Measurements from ENCODE around the gene TMEM239. TPM values are rescaled to one million over a fixed set of nuclear protein-coding genes. Genes with fewer than 3 reads are reported as not detected.

Gene TMEM239
- polyA plus RNA-seq, 1 donor (not counting 4 experiments of a cell fraction or from before 2014, with no cell fraction given), result not detected

- H2AFZ ChIP-seq (ENCODE audit: control insufficient read depth, low read length), result no peak overlapping the region
- H3K4me1 ChIP-seq (ENCODE audit: control insufficient read depth, extremely low read depth, insufficient read depth, low read length), result peaks cover 7% of the 10 kb centered on the region
- no peak overlapping the region for H3K27ac ChIP-seq (ENCODE audit: control insufficient read depth, insufficient read depth, low read length)
- no peaks in the 10 kb centered on the region for H3K9me3 ChIP-seq (ENCODE audit: control insufficient read depth, low read depth, low read length)
- no peak for FAIRE-seq
- no peaks in the 10 kb centered on the region for H3K9me1 ChIP-seq (ENCODE audit: control insufficient read depth, extremely low read depth, insufficient read depth, low read length)
- no peaks in the 10 kb centered on the region for H4K20me1 ChIP-seq (ENCODE audit: control insufficient read depth, extremely low read depth, insufficient read depth, low read length)
- H3K9ac ChIP-seq (ENCODE audit: control insufficient read depth, extremely low read depth, insufficient read depth, low read length), result no peak overlapping the region
- TF ChIP-seq EZH2 (IDR thresholded peaks at IDR 0.05; ENCODE audit: low read length), result no peak
- no peak for TF ChIP-seq CTCF (optimal IDR thresholded peaks at IDR 0.05 in 1 of 3, IDR thresholded peaks at IDR 0.05 in 1 of 3, conservative IDR thresholded peaks at IDR 0.05 in 1 of 3; ENCODE audit: extremely low read depth in 1 of 3, insufficient read depth in 2 of 3, low read length in 3 of 3)
- H3K36me3 ChIP-seq (ENCODE audit: control insufficient read depth in 2 of 2, extremely low read depth in 1 of 2, insufficient read depth in 2 of 2, low read length in 2 of 2), result peaks cover 9 to 16% of the 10 kb centered on the region in 2 experiments
- no peak for DNase-seq (ENCODE audit: low read depth, low spot score)
- H3K27me3 ChIP-seq (ENCODE audit: control insufficient read depth, extremely low read depth, insufficient read depth, low read length), result no peaks in the 10 kb centered on the region
- no peak overlapping the region for H3K4me3 ChIP-seq (ENCODE audit: control insufficient read depth in 2 of 3, extremely low read depth in 1 of 3, insufficient read depth in 2 of 3, low read depth in 1 of 3, low read length in 3 of 3)
- H3K4me2 ChIP-seq (ENCODE audit: control insufficient read depth, extremely low read depth, insufficient read depth, low read depth, low read length), result no peak overlapping the region
- H3K79me2 ChIP-seq (ENCODE audit: control insufficient read depth, insufficient read depth, low read length), result no peaks in the 10 kb centered on the region
- dilution Hi-C loops (cut with MboI; ENCODE audit: extremely low pct_ligation_motif_present, low sequenced_read_pairs), result no loop called here
Observed at GRCh38 chr20:2866236-2866635, 50.1 kb downstream of the TMEM239 start.

- no peak for FAIRE-seq
- Histone ChIP-seq H4K20me1 (ENCODE audit: control insufficient read depth, extremely low read depth, insufficient read depth, low read length) (no peaks in the 10 kb centered on the region), H3K36me3 (ENCODE audit: control insufficient read depth in 2 of 2, extremely low read depth in 1 of 2, insufficient read depth in 2 of 2, low read length in 2 of 2) (peaks cover 6 to 11% of the 10 kb centered on the region in 2 experiments), H3K4me1 (ENCODE audit: control insufficient read depth, extremely low read depth, insufficient read depth, low read length) (peaks cover 11% of the 10 kb centered on the region), H3K9me1 (ENCODE audit: control insufficient read depth, extremely low read depth, insufficient read depth, low read length) (no peaks in the 10 kb centered on the region), H2AFZ (ENCODE audit: control insufficient read depth, low read length) (no peak overlapping the region), H3K4me3 (ENCODE audit: control insufficient read depth in 2 of 3, extremely low read depth in 1 of 3, insufficient read depth in 2 of 3, low read depth in 1 of 3, low read length in 3 of 3) (no peak overlapping the region), H3K79me2 (ENCODE audit: control insufficient read depth, insufficient read depth, low read length) (no peaks in the 10 kb centered on the region), H3K27me3 (ENCODE audit: control insufficient read depth, extremely low read depth, insufficient read depth, low read length) (peaks cover 3% of the 10 kb centered on the region), H3K4me2 (ENCODE audit: control insufficient read depth, extremely low read depth, insufficient read depth, low read depth, low read length) (no peak overlapping the region), H3K9me3 (ENCODE audit: control insufficient read depth, low read depth, low read length) (no peaks in the 10 kb centered on the region), H3K27ac (ENCODE audit: control insufficient read depth, insufficient read depth, low read length) (no peak overlapping the region), H3K9ac (ENCODE audit: control insufficient read depth, extremely low read depth, insufficient read depth, low read length) (no peak overlapping the region)
- DNase-seq (ENCODE audit: low read depth, low spot score), result no peak
- dilution Hi-C loops (cut with MboI; ENCODE audit: extremely low pct_ligation_motif_present, low sequenced_read_pairs), result no loop called here
- TF ChIP-seq EZH2 (IDR thresholded peaks at IDR 0.05; ENCODE audit: low read length) (no peak), CTCF (optimal IDR thresholded peaks at IDR 0.05 in 1 of 3, IDR thresholded peaks at IDR 0.05 in 1 of 3, conservative IDR thresholded peaks at IDR 0.05 in 1 of 3; ENCODE audit: extremely low read depth in 1 of 3, insufficient read depth in 2 of 3, low read length in 3 of 3) (no peak)
Observed at GRCh38 chr20:2867081-2867864, 51.1 kb downstream of the TMEM239 start.

Other genes starting within 250 kb of the TMEM239 start
- gene NOP56, start 163.7 kb upstream of the TMEM239 start, polyA plus RNA-seq, result 193 to 300 TPM (median 242 TPM) in 3 replicates
- 113 to 131 TPM (median 123 TPM) in 3 replicates for gene IDH3B, start 152.1 kb upstream of the TMEM239 start, polyA plus RNA-seq
- gene EBF4, start 123.6 kb upstream of the TMEM239 start, polyA plus RNA-seq, result 0.12 to 0.17 TPM in 2 of 3 replicates, not detected in the other
- not detected in 3 replicates for gene CPXM1, start 15.7 kb upstream of the TMEM239 start, polyA plus RNA-seq
- gene C20orf141, start 1.4 kb upstream of the TMEM239 start, polyA plus RNA-seq, result not detected in 3 replicates
- gene PCED1A, start 24.3 kb downstream of the TMEM239 start, polyA plus RNA-seq, result 4.7 to 9.9 TPM (median 5.6 TPM) in 3 replicates
- 22.7 to 28.7 TPM (median 25.2 TPM) in 3 replicates for gene VPS16, start 24.4 kb downstream of the TMEM239 start, polyA plus RNA-seq
- 39.9 to 61.2 TPM (median 53.3 TPM) in 3 replicates for gene PTPRA, start 57.1 kb downstream of the TMEM239 start, polyA plus RNA-seq
- gene GNRH2, start 227.3 kb downstream of the TMEM239 start, polyA plus RNA-seq, result 0.18 TPM in 1 of 3 replicates, not detected in the others
- 29.8 to 37.4 TPM (median 33.0 TPM) in 3 replicates for gene MRPS26, start 229.7 kb downstream of the TMEM239 start, polyA plus RNA-seq

Data from keratinocyte (primary cell).